Bladder microvascular endothelial cell (primary cell): Measurements from ENCODE around the gene OR5AP2. TPM values are rescaled to one million over a fixed set of nuclear protein-coding genes. Genes with fewer than 3 reads are reported as not detected.

Source experiments
- total RNA-seq: library from RNA; depleted of rRNA; stranded (reverse); fragments of >200 nt; gene quantifications from 2 replicates; pipeline ENCODE4 v1.2.3, GENCODE V29; 2014

The OR5AP2 gene
- not detected in 2 replicates for total RNA-seq

GRCh38 chr11:56642339-56642738 lies at the start of gene OR5AP2:
Gene OR5AP2 (minus strand): TSS chr11:56642439. CDS start chr11:56642439, 0 bp downstream.

GRCh38 chr11:56663386-56663785 lies 21.1 kb upstream of the OR5AP2 start, which contains the start of gene OR5AR1:
Gene OR5AR1 (plus strand): TSS chr11:56663686. CDS start chr11:56663686, 0 bp downstream.

Other genes with a start within 250 kb of the OR5AP2 start
- not detected in 2 replicates for gene OR5AL1, start 229.7 kb downstream of the OR5AP2 start, total RNA-seq
- gene OR5M3, start 169.1 kb downstream of the OR5AP2 start, total RNA-seq: not detected in 2 replicates
- not detected in 2 replicates for gene OR5M8, start 151.1 kb downstream of the OR5AP2 start, total RNA-seq
- not detected in 2 replicates for gene OR5M11, start 99.2 kb downstream of the OR5AP2 start, total RNA-seq
- gene OR5M10, start 64.7 kb downstream of the OR5AP2 start, total RNA-seq: not detected in 2 replicates
- gene OR5M1, start 27.6 kb downstream of the OR5AP2 start, total RNA-seq: not detected in 2 replicates
- gene OR5AR1, start 21.2 kb upstream of the OR5AP2 start, total RNA-seq: not detected in 2 replicates
- gene OR9G1, start 56.7 kb upstream of the OR5AP2 start, total RNA-seq: not detected in 2 replicates
- gene OR9G4, start 106.3 kb upstream of the OR5AP2 start, total RNA-seq: not detected in 2 replicates